Rectal smooth muscle tissue (tissue), 1 donor: ENCODE data around the gene NMS.

Experiments used
- H3K27ac ChIP-seq: one replicate; pipeline ENCODE4 v1.7.0; 2013; ENCODE audit warnings: low read depth, low read length, inconsistent platforms
- H3K27me3 ChIP-seq: one replicate; pipeline ENCODE4 v1.7.0; 2013; ENCODE audit warnings: low read length; ENCODE audit not compliant: control insufficient read depth, insufficient read depth
- H3K36me3 ChIP-seq: one replicate; pipeline ENCODE4 v1.7.0; 2013; ENCODE audit warnings: low read length; ENCODE audit not compliant: control insufficient read depth, insufficient read depth
- H3K4me1 ChIP-seq: one replicate; pipeline ENCODE4 v1.7.0; 2013; ENCODE audit warnings: low read length; ENCODE audit not compliant: control insufficient read depth, insufficient read depth
- H3K4me3 ChIP-seq: one replicate; pipeline ENCODE4 v1.7.0; 2013; ENCODE audit warnings: low read length
- H3K9ac ChIP-seq: one replicate; pipeline ENCODE4 v1.7.0; 2013; ENCODE audit warnings: low read length

Gene NMS

GRCh38 chr2:100504542-100504941 is 34.3 kb downstream of the NMS start:
- H3K27me3 ChIP-seq = no peaks in the 10 kb centered on the region
- no peak overlapping the region for H3K9ac ChIP-seq
- H3K36me3 ChIP-seq = no peaks in the 10 kb centered on the region
- H3K4me1 ChIP-seq = no peaks in the 10 kb centered on the region
- H3K4me3 ChIP-seq = no peak overlapping the region
- no peak overlapping the region for H3K27ac ChIP-seq

- Histone ChIP-seq H3K27ac (no peak overlapping the region), H3K36me3 (no peaks in the 10 kb centered on the region), H3K4me3 (no peak overlapping the region), H3K27me3 (no peaks in the 10 kb centered on the region), H3K9ac (no peak overlapping the region), H3K4me1 (no peaks in the 10 kb centered on the region)
Measured at GRCh38 chr2:100509066-100509465, 38.8 kb downstream of the NMS start.

- H3K36me3 ChIP-seq = no peaks in the 10 kb centered on the region
- no peak overlapping the region for H3K9ac ChIP-seq
- no peak overlapping the region for H3K27ac ChIP-seq
- no peaks in the 10 kb centered on the region for H3K4me1 ChIP-seq
- H3K27me3 ChIP-seq = no peaks in the 10 kb centered on the region
- H3K4me3 ChIP-seq = no peak overlapping the region
Measured at GRCh38 chr2:100513650-100514049, 43.4 kb downstream of the NMS start.

DNA sequence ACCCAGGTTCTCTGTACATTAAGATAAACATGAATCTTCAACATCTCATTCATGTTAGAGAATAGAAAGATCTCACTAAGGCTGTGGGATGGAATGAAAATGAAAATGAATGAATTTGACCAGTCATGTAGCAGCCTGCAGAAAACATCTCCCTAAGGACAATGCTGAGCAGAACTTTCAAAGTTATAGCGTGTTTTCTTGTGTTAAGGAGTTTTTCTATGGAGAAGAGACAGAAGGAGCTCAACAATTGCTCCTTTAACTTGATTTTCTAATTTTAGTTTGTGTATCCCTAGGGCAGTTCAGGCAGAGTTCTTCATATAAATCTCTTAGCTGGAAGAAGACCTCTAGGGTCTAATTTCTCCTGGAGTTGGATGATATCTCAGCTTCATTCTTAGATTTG is 47.3 kb downstream of the NMS start:
- Histone ChIP-seq H3K4me1 (no peaks in the 10 kb centered on the region), H3K9ac (no peak overlapping the region), H3K27ac (no peak overlapping the region), H3K27me3 (no peaks in the 10 kb centered on the region), H3K4me3 (no peak overlapping the region), H3K36me3 (no peaks in the 10 kb centered on the region)

DNA sequence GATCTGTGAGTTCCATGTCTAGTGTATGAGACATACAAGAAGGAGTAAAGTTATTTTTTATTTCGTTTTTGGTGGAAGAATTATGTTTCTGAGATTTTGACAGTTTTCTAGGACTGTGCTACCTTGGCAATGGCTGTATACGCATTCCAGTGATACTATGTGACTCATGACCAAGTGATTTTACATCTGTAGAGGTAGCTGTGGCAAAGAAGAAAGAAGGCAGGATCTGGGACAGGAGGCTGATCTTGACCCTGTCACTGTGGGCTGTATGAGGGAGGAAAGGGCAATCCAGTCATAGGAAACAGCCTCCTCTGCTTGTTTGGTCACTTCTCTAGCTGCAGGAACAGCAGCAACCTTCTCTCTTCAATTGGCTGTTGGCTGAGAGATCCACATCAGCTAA is 48.5 kb downstream of the NMS start:
- H3K9ac ChIP-seq = no peak overlapping the region
- no peak overlapping the region for H3K4me3 ChIP-seq
- no peaks in the 10 kb centered on the region for H3K36me3 ChIP-seq
- H3K27me3 ChIP-seq = peaks cover 2% of the 10 kb centered on the region
- H3K27ac ChIP-seq = no peak overlapping the region
- H3K4me1 ChIP-seq = no peaks in the 10 kb centered on the region

- no peaks in the 10 kb centered on the region for H3K36me3 ChIP-seq
- H3K4me3 ChIP-seq = no peak overlapping the region
- no peak overlapping the region for H3K9ac ChIP-seq
- H3K4me1 ChIP-seq = no peaks in the 10 kb centered on the region
- H3K27me3 ChIP-seq = peaks cover 2% of the 10 kb centered on the region
- H3K27ac ChIP-seq = no peak overlapping the region
Measured at GRCh38 chr2:100520224-100520623, 49.9 kb downstream of the NMS start.

GRCh38 chr2:100522430-100522829 is 52.1 kb downstream of the NMS start:
- H3K4me1 ChIP-seq = no peaks in the 10 kb centered on the region
- no peak overlapping the region for H3K4me3 ChIP-seq
- no peaks in the 10 kb centered on the region for H3K36me3 ChIP-seq
- no peak overlapping the region for H3K27ac ChIP-seq
- no peak overlapping the region for H3K9ac ChIP-seq
- peaks cover 2% of the 10 kb centered on the region for H3K27me3 ChIP-seq

GRCh38 chr2:100524331-100524730 is 54.0 kb downstream of the NMS start:
- Histone ChIP-seq H3K27me3 (peaks cover 2% of the 10 kb centered on the region), H3K27ac (no peak overlapping the region), H3K4me3 (no peak overlapping the region), H3K36me3 (no peaks in the 10 kb centered on the region), H3K4me1 (no peaks in the 10 kb centered on the region), H3K9ac (no peak overlapping the region)

DNA sequence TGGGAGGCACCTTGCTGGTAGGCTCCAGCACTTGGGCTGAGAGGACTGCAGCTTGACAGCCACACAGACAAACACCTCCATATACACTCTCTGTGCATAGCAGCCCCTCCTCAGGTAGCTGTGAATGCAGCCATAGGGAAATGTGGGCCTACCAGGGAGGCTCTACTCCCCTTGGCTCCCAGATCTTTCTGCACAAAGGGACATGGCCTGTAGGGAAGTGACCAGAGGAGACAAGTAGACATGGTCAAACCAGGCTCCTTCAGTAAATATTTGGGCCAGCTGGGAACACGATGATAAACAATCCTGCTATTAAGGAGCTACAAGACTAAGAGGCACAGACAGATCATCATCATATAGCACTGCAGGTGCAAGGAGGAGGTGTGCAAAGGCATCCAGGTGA is 56.6 kb downstream of the NMS start:
- peaks cover 2% of the 10 kb centered on the region for H3K27me3 ChIP-seq
- H3K27ac ChIP-seq = no peak overlapping the region
- no peaks in the 10 kb centered on the region for H3K36me3 ChIP-seq
- H3K4me1 ChIP-seq = no peaks in the 10 kb centered on the region
- no peak overlapping the region for H3K4me3 ChIP-seq
- H3K9ac ChIP-seq = no peak overlapping the region

GRCh38 chr2:100527440-100528015 is 57.2 kb downstream of the NMS start:
- no peak overlapping the region for H3K9ac ChIP-seq
- no peaks in the 10 kb centered on the region for H3K36me3 ChIP-seq
- H3K27me3 ChIP-seq = peaks cover 2% of the 10 kb centered on the region
- no peaks in the 10 kb centered on the region for H3K4me1 ChIP-seq
- no peak overlapping the region for H3K4me3 ChIP-seq
- no peak overlapping the region for H3K27ac ChIP-seq

- Histone ChIP-seq H3K27me3 (no peaks in the 10 kb centered on the region), H3K27ac (no peak overlapping the region), H3K4me1 (no peaks in the 10 kb centered on the region), H3K36me3 (no peaks in the 10 kb centered on the region), H3K4me3 (no peak overlapping the region), H3K9ac (no peak overlapping the region)
Measured at GRCh38 chr2:100529176-100529575, 58.9 kb downstream of the NMS start.

DNA sequence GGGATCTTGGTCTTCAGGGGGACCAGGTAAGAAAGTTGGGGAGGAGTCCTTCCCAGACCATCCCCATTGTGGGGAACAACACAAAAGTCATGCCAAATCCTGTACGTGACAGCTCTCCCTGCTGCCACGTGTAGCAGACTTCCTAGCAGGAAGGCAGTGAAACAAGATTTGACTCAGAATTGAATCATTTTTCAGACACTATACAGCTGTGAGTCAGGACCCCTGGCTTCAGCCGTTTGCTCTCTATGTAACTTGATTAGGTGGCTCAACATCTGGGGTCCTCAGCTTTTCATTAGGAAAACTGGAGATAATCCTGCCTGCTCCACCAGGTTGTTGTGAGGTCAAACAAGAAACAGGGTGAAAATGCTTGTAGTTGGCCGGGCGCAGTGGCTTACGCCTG is 59.6 kb downstream of the NMS start:
- H3K27me3 ChIP-seq = no peaks in the 10 kb centered on the region
- no peak overlapping the region for H3K4me3 ChIP-seq
- H3K36me3 ChIP-seq = no peaks in the 10 kb centered on the region
- H3K4me1 ChIP-seq = no peaks in the 10 kb centered on the region
- no peak overlapping the region for H3K9ac ChIP-seq
- H3K27ac ChIP-seq = no peak overlapping the region
